OCI-M1 (cell line): ENCODE measurements around the gene CDHR3.
"Not testable (repeated sequence)": the region's sequence is repeated elsewhere in the genome, so short reads cannot be mapped to it uniquely, and the experiment has no call there.

ENCODE experiments used
- DNase-seq: peaks from one replicate; lab custom pipeline; 2025; lab: John Stamatoyannopoulos, UW

Gene CDHR3, protein sequence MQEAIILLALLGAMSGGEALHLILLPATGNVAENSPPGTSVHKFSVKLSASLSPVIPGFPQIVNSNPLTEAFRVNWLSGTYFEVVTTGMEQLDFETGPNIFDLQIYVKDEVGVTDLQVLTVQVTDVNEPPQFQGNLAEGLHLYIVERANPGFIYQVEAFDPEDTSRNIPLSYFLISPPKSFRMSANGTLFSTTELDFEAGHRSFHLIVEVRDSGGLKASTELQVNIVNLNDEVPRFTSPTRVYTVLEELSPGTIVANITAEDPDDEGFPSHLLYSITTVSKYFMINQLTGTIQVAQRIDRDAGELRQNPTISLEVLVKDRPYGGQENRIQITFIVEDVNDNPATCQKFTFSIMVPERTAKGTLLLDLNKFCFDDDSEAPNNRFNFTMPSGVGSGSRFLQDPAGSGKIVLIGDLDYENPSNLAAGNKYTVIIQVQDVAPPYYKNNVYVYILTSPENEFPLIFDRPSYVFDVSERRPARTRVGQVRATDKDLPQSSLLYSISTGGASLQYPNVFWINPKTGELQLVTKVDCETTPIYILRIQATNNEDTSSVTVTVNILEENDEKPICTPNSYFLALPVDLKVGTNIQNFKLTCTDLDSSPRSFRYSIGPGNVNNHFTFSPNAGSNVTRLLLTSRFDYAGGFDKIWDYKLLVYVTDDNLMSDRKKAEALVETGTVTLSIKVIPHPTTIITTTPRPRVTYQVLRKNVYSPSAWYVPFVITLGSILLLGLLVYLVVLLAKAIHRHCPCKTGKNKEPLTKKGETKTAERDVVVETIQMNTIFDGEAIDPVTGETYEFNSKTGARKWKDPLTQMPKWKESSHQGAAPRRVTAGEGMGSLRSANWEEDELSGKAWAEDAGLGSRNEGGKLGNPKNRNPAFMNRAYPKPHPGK

DNA sequence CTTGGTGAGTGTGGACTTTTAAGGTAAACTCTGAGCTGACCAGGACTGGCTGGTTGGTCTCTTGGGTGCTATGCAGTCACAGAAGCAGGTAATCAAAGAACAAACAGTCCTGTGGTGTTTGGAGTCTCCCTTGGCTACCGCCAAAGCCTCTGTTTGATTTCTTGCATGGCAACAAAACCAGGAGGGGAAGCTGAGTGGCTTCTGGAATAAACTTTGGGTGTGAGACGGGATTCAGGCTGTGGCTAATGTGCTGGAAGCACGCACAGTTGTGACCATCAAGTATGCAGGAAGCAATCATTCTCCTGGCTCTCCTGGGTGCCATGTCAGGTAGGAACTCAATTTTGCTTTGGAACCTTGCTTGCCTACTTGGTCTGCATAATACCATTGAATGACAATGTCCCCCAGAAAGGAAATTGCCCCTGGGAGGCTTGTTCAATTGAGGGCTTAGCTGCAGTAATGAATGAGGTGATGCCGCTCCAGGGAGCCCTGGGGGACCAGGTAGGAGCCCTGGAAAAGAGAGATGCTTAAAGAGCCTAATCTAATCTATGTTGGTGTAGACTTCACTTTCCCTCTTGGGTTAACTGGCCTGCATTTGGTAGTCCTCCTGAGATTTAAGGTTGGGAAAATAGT lies at the start of gene CDHR3:
Gene CDHR3, plus strand, starts transcription at position 227 of the 630 bp plus-strand sequence. Its CDS starts 55 bp downstream, at position 282.
- DNase-seq, result no peak

- DNase-seq, result no peak
Measured at GRCh38 chr7:105913947-105914346, 49.1 kb upstream of the CDHR3 start.

GRCh38 chr7:105916603-105917002 lies 46.5 kb upstream of the CDHR3 start:
- no peak for DNase-seq

- no peak for DNase-seq
Measured at GRCh38 chr7:105917659-105918058, 45.4 kb upstream of the CDHR3 start.

DNA sequence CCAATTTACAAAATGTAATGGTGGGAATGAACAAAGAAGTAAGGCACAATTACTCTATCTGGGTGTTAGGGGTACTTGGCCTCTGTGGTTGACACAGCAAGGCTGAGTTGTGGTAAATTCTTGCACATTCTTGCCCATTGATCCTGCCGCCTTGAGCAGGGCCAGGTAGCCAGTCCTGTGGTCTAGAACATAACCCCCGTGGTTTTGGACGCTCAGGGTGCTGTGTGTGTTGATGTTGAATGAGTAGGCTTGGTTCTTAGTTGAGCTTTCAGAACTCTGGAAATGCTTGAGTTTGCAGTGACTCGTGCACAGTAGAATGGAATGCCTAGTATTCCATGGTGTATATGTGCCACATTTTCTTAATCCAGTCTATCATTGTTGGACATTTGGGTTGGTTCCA lies 42.3 kb upstream of the CDHR3 start:
- DNase-seq, result no peak

DNA sequence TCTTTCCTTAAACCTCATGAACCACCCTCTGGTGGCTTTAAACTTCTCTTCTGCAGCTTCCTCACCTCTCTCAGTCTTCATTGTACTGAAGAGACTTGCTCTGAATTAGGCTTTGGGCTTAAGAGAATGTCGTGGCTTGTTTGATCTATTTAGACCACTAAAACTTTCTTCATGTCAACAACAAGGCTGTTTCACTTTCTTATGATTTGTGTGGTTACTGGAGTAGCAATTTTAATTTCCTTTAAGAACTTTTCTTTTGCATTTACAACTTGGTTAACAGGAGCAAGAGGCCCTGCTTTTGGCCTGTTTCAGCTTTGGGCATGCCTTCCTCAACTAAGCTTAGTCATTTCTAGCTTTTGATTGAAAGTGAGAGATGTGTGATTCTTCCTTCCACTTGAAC lies 38.1 kb upstream of the CDHR3 start:
- DNase-seq, result no peak

- no peak for DNase-seq
Measured at GRCh38 chr7:105926131-105926530, 36.9 kb upstream of the CDHR3 start.

DNA sequence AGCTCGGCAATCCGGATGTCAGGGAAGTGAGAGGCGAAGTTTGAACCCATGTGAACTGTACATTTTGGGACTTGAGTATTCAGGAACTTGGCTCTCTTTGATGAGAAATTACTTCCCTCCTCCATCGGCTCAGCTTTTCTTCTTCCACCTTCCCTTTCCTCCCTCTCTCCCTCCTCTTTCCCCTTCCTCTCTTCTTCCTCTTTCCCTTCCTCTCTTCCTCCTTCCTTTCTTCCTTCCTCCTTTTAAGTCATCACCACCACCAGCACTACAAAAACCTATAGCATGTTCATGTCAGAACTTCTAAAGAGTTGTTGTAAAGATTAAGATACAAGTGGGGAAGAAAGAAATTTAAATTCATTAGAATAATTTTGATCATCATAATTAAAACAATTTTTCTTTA lies 31.9 kb upstream of the CDHR3 start:
- no peak for DNase-seq

- DNase-seq, result no peak
Measured at GRCh38 chr7:105932835-105933477, 30.1 kb upstream of the CDHR3 start.

DNA sequence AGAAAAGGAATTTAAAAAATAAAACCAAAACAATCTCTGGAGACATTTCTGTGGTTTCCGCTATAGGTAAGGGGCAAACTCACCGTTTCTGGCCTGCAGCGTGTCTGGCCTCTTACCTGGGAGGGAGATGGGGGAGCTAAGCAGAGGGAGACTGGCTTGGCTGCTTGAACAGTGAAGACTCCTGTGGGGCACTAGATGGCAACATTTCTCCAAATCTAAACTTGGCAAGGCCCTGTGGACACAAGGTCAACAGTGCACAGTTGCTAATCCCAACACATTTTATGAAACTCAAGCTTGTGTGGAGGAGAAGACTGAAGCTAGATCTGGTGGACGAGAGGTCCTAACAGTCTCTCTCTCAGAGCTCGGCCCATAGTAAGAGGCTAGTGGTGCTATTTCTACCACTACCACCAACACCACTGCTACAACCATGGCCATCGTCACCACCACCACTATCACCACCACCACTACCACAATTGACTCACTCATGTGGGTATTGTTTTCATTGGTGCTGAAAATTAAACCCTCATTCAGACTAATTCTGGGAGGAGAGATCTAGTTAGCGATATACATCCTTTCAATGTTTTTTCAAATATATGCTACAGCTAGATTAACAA lies 28.4 kb upstream of the CDHR3 start:
- peak; percentile 23 for DNase-seq

DNA sequence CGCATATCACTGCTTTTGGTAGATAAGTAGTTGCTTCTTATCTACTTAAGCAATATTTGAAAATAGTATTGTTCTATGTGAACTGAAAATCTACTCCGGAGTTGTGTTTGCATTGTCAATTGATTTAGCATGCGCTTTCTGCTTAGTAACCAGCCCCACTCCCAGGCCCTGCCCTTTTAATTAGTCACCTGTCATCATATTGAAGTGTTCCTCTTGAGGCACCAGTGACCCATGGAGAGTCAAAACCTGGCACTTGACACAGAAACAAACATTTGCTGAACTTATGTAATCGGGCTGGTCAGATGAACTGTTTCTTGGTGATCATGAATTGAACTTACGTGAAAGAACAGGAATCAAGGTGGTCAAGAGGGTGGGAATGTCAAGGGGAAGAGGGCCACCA lies 27.8 kb upstream of the CDHR3 start:
- no peak for DNase-seq

- DNase-seq, result no peak
Measured at GRCh38 chr7:105937411-105937810, 25.7 kb upstream of the CDHR3 start.

DNA sequence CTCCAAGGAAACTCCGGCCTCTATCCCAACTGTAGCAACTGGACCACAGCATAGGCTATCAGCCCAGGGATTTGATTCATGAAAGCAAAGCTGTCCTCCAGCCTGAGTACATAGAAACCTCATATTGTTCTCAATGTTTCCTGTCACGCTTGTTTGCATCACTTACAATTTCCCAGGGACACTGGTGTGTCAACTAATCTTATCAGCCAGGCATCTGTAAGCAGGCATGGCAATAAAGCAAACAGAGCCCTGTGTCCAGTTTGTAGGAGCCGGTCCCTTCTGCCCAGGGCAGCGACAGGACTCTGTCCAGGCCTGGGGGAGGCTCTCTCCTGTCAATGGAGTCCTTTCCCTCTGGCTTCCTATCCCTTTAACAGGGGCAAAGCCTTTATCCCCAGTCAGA lies 23.0 kb upstream of the CDHR3 start:
- DNase-seq, result no peak

GRCh38 chr7:105941596-105941995 lies 21.5 kb upstream of the CDHR3 start:
- no peak for DNase-seq

- no peak for DNase-seq
Measured at GRCh38 chr7:105943486-105943885, 19.6 kb upstream of the CDHR3 start.

GRCh38 chr7:105945848-105946247 lies 17.2 kb upstream of the CDHR3 start:
- no peak for DNase-seq

GRCh38 chr7:105951597-105951996 lies 11.5 kb upstream of the CDHR3 start:
- DNase-seq, result no peak

DNA sequence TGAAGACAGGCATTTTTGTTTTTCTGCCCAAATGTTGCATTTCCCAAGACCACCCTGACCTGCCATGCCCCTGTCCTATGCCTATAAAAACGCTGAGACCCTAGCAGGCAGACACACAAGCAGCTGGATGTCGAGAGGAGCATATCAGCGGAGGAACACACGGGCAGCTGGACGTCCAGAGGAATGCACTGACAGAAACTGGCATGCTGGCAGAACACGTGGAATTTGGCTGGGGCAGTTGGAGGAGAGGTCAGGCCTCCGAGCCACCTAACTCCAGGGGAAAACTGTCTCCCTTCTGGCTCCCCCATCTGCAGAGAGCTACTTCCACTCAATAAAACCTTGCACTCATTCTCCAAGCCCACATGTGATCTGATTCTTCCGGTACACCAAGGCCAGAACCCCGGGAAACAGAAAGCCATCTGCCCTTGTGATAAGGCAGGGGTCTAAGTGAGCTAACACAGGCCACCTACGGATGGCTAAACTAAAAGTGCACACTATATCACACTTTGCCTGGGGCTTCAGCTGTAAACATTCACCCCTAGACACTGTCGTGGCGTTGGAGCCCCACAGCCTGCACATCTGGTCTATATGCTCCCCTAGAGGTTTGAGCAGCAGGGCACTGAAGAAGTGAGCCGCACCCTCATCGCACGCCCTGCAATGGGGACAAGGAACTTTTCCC lies 10.0 kb upstream of the CDHR3 start:
- no peak for DNase-seq

DNA sequence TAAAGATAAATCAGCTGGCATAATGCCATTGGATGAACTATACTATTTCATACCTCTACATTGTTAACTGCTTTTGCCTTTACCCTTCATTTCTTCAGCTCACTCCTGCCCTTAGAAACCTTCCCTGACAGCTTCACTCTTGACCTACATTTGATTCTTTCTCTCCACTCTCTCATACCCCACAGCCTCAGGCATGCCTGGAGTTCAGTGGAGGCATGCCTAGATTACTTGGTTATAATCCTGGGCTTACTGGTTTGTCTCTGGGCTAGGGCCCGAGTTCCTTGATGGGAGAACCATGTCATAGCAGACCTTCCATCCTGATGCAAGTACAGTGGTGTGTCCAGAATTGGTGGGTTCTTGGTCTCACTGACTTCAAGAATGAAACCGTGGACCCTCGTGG lies 8.4 kb upstream of the CDHR3 start:
- no peak for DNase-seq

GRCh38 chr7:105955651-105956466 lies 7.2 kb upstream of the CDHR3 start:
- not testable (repeated sequence) for DNase-seq
